ENCODE measurements around the gene SLC27A4. TPM values are rescaled to one million over a fixed set of nuclear protein-coding genes. Genes with fewer than 3 reads are reported as not detected.

Gene SLC27A4
- total and polyA plus RNA-seq, 4 donors, result 6.8 to 29.7 (median 24.2) TPM

DNA sequence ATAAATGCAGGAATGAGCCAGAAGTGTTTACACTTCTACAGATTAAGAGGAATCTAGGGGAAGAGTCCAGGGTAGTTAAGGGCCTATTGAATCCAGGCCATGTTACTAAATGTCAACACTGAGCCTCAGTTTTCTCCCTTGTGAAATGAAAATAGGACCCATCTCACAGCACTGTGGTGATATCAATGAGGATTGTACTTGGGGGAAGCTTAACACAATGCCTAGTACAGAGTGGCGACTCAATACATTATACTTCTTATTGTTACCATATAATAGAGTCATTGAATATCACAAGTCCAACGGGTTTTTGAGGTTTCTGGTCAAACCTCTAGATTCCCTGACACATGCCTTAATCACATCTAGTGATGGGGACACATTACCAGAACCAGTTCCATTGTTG is 22.7 kb upstream of the SLC27A4 start:
- ATAC-seq (ENCODE audit: insufficient read depth, low FRiP score), result no peak
- Histone ChIP-seq H3K27ac (ENCODE audit: low read depth in 1 of 2, low read length in 1 of 2) (no peak overlapping the region), H3K4me3 (no peak overlapping the region), H3K27me3 (ENCODE audit: control insufficient read depth in 3 of 3, insufficient read depth in 3 of 3, low read length in 2 of 3) (no peaks in the 10 kb centered on the region), H3K9me3 (ENCODE audit: control insufficient read depth in 4 of 4, insufficient read depth in 3 of 4, low read length in 3 of 4) (no peaks in the 10 kb centered on the region), H3K36me3 (ENCODE audit: control insufficient read depth in 4 of 4, insufficient read depth in 4 of 4, low read length in 4 of 4) (peaks cover 7 to 29% (median 21%) of the 10 kb centered on the region in 4 donors), H3K4me1 (ENCODE audit: control insufficient read depth in 5 of 5, insufficient read depth in 5 of 5, low read length in 5 of 5) (peaks cover 0 to 9% (median 2%) of the 10 kb centered on the region in 5 donors), H3K9ac (ENCODE audit: insufficient read depth in 1 of 2, low read length in 2 of 2) (no peak overlapping the region)
- no peak for DNase-seq
- 75 to 93% methylated on average over 2 of the region's 2 CpGs for WGBS, 2 donors
- TF ChIP-seq, protein P1, sequence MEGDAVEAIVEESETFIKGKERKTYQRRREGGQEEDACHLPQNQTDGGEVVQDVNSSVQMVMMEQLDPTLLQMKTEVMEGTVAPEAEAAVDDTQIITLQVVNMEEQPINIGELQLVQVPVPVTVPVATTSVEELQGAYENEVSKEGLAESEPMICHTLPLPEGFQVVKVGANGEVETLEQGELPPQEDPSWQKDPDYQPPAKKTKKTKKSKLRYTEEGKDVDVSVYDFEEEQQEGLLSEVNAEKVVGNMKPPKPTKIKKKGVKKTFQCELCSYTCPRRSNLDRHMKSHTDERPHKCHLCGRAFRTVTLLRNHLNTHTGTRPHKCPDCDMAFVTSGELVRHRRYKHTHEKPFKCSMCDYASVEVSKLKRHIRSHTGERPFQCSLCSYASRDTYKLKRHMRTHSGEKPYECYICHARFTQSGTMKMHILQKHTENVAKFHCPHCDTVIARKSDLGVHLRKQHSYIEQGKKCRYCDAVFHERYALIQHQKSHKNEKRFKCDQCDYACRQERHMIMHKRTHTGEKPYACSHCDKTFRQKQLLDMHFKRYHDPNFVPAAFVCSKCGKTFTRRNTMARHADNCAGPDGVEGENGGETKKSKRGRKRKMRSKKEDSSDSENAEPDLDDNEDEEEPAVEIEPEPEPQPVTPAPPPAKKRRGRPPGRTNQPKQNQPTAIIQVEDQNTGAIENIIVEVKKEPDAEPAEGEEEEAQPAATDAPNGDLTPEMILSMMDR (IDR thresholded peaks at IDR 0.05; ENCODE audit: control extremely low read depth, extremely low read depth), result no peak

DNA sequence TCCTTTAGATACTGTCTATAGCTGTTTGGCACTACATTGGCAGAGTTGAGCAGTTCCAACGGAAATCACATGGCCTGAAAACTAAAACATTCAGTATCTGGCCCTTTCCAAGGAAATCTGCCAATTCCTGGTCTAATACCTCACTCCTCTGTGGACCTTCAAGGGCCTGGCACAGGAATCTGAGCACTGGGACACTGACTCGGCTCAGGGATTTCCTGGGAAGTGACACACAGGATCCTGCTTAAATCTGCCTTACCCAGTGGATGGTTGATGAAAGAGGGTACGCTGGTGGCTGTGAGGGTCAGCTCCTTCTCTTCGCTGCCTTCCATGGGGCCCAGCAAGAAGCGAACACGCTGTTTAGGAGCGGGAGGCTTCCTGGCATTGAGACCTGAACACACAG is 19.0 kb upstream of the SLC27A4 start:
- Histone ChIP-seq H3K9me3 (ENCODE audit: control insufficient read depth in 4 of 4, insufficient read depth in 3 of 4, low read length in 3 of 4) (no peaks in the 10 kb centered on the region), H3K27ac (ENCODE audit: low read depth in 1 of 2, low read length in 1 of 2) (no peak overlapping the region), H3K36me3 (ENCODE audit: control insufficient read depth in 4 of 4, insufficient read depth in 4 of 4, low read length in 4 of 4) (peaks cover 7 to 27% (median 20%) of the 10 kb centered on the region in 4 donors), H3K4me1 (ENCODE audit: control insufficient read depth in 5 of 5, insufficient read depth in 5 of 5, low read length in 5 of 5) (peaks cover 0 to 16% (median 7%) of the 10 kb centered on the region in 5 donors), H3K4me3 (peak overlapping the region; percentile 96), H3K27me3 (ENCODE audit: control insufficient read depth in 3 of 3, insufficient read depth in 3 of 3, low read length in 2 of 3) (no peaks in the 10 kb centered on the region), H3K9ac (ENCODE audit: insufficient read depth in 1 of 2, low read length in 2 of 2) (peak overlapping the region in 1 of 2 donors; percentile 75)
- no peak for ATAC-seq (ENCODE audit: insufficient read depth, low FRiP score)
- TF ChIP-seq, protein P1 (IDR thresholded peaks at IDR 0.05; ENCODE audit: control extremely low read depth, extremely low read depth), result no peak
- DNase-seq, result no peak
- WGBS, 2 donors, result 80 to 92% methylated on average over 7 of the region's 7 CpGs

GRCh38 chr9:128321879-128322403 is 18.4 kb upstream of the SLC27A4 start:
- Histone ChIP-seq H3K27me3 (ENCODE audit: control insufficient read depth in 3 of 3, insufficient read depth in 3 of 3, low read length in 2 of 3) (no peaks in the 10 kb centered on the region), H3K9ac (ENCODE audit: insufficient read depth in 1 of 2, low read length in 2 of 2) (peak overlapping the region; percentile 40 to 75), H3K4me1 (ENCODE audit: control insufficient read depth in 5 of 5, insufficient read depth in 5 of 5, low read length in 5 of 5) (peaks cover 0 to 16% (median 7%) of the 10 kb centered on the region in 5 donors), H3K4me3 (peak overlapping the region; percentile 96), H3K36me3 (ENCODE audit: control insufficient read depth in 4 of 4, insufficient read depth in 4 of 4, low read length in 4 of 4) (peaks cover 5 to 29% (median 16%) of the 10 kb centered on the region in 4 donors), H3K9me3 (ENCODE audit: control insufficient read depth in 4 of 4, insufficient read depth in 3 of 4, low read length in 3 of 4) (no peaks in the 10 kb centered on the region), H3K27ac (ENCODE audit: low read depth in 1 of 2, low read length in 1 of 2) (no peak overlapping the region)
- TF ChIP-seq, protein P1 (IDR thresholded peaks at IDR 0.05; ENCODE audit: control extremely low read depth, extremely low read depth), result no peak
- whole genome bisulfite sequencing, 2 donors, result 1 to 2% methylated on average over 21 of the region's 21 CpGs
- no peak for ATAC-seq (ENCODE audit: insufficient read depth, low FRiP score)
- no peak for DNase-seq

All from lung (tissue), 12 donors.